B cell (primary cell): Measurements from ENCODE around the gene VIT. TPM values are rescaled to one million over a fixed set of nuclear protein-coding genes. Genes with fewer than 3 reads are reported as not detected.
"Not testable (repeated sequence)": the region's sequence is repeated elsewhere in the genome, so short reads cannot be mapped to it uniquely, and the experiment has no call there.

Experiments
- ATAC-seq: fragments of 200-7000 bp; cut with Tn5 transposase; one replicate; pipeline ENCODE4 v1.10.0; 2021; ENCODE audit warnings: low read depth, mild to moderate bottlenecking, moderate number of reproducible peaks, moderate library complexity
- CTCF ChIA-PET: fragments of 350-600 bp; sonication (Branson Sonifier 250); formaldehyde crosslinking; loops from one replicate; lab custom pipeline; 2021; ENCODE audit warnings: antibody characterized with exemption, inconsistent platforms; lab: Charles Lee
- POLR2A ChIA-PET: fragments of 350-600 bp; sonication (Branson Sonifier 250); formaldehyde crosslinking; loops from one replicate; lab custom pipeline; 2021; ENCODE audit warnings: antibody characterized with exemption; lab: Charles Lee
- DNase-seq: peaks from one replicate; pipeline ENCODE4 v3.0.0; 2013
- H2AFZ ChIP-seq: 2 replicates; pipeline ENCODE4 v1.6.1; 2012; ENCODE audit warnings: mild to moderate bottlenecking, low read depth, low read length; ENCODE audit not compliant: insufficient read depth, poor library complexity, severe bottlenecking
- H3K27ac ChIP-seq, 2 donors: 1 replicate in 1 of 2; 2 replicates in 1 of 2; pipeline ENCODE4 v1.5.1; 2012 to 2013; ENCODE audit warnings: low read length in 2 of 2, mild to moderate bottlenecking in 2 of 2, moderate library complexity in 1 of 2
- H3K27me3 ChIP-seq, 4 experiments: fragments of 200-600 bp in 1 of 4; sonication (generic) in 1 of 4; replicated peaks in 1 of 4; 1 replicate in 2 of 4; 2 replicates in 2 of 4; pipeline versions ENCODE4 v1.6.1 to v1.7.0; 2013 to 2016; ENCODE audit warnings: low read length in 3 of 4, mild to moderate bottlenecking in 2 of 4, mixed read lengths in 1 of 4, moderate library complexity in 1 of 4; ENCODE audit not compliant: insufficient read depth in 4 of 4, control insufficient read depth in 3 of 4; ENCODE audit errors: control extremely low read depth in 1 of 4
- H3K36me3 ChIP-seq, 2 experiments: replicated peaks in 1 of 2; 1 replicate in 1 of 2; 2 replicates in 1 of 2; pipeline versions ENCODE4 v1.6.1 to v1.7.1; 2013; ENCODE audit warnings: low read length in 1 of 2; ENCODE audit not compliant: insufficient read depth in 2 of 2, control insufficient read depth in 1 of 2; ENCODE audit errors: control extremely low read depth in 1 of 2, extremely low read depth in 1 of 2
- H3K4me1 ChIP-seq, 2 donors: fragments of 200-600 bp in 1 of 2; sonication (generic) in 1 of 2; 1 replicate in 1 of 2; 2 replicates in 1 of 2; pipeline versions ENCODE4 v1.5.1 to v1.6.1; 2013 to 2017; ENCODE audit warnings: low read length in 2 of 2; ENCODE audit not compliant: control insufficient read depth in 2 of 2, insufficient read depth in 2 of 2
- H3K4me2 ChIP-seq: replicated peaks from 2 replicates; pipeline ENCODE3; 2012; ENCODE audit warnings: mild to moderate bottlenecking, low read depth, low read length; ENCODE audit not compliant: poor library complexity, severe bottlenecking
- H3K4me3 ChIP-seq, 5 experiments: fragments of 200-600 bp in 1 of 5; sonication (generic) in 1 of 5; 1 replicate in 3 of 5; 2 replicates in 2 of 5; pipeline versions ENCODE4 v1.5.1 to v1.7.0; 2011 to 2016; ENCODE audit warnings: low read length in 4 of 5, mild to moderate bottlenecking in 4 of 5, low read depth in 2 of 5, control low read depth in 1 of 5, moderate library complexity in 1 of 5; ENCODE audit not compliant: insufficient read depth in 1 of 5; ENCODE audit errors: control extremely low read depth in 1 of 5, extremely low read depth in 1 of 5
- H3K79me2 ChIP-seq: fragments of 200-600 bp; sonication (generic); one replicate; pipeline ENCODE4 v1.6.0; 2016; ENCODE audit warnings: low read length; ENCODE audit not compliant: control insufficient read depth, insufficient read depth
- H3K9ac ChIP-seq: fragments of 200-600 bp; sonication (generic); 2 replicates; pipeline ENCODE4 v1.6.1; 2017; ENCODE audit warnings: mild to moderate bottlenecking, low read length, moderate library complexity
- H3K9me3 ChIP-seq, 3 donors: one replicate each; pipeline versions ENCODE4 v1.6.1 to v1.7.1; 2013; ENCODE audit warnings: low read length in 2 of 3; ENCODE audit not compliant: control insufficient read depth in 2 of 3, insufficient read depth in 1 of 3; ENCODE audit errors: control extremely low read depth in 1 of 3
- H4K20me1 ChIP-seq: 2 replicates; pipeline ENCODE4 v1.6.0; 2012; ENCODE audit warnings: mild to moderate bottlenecking, low read length; ENCODE audit not compliant: insufficient read depth, control insufficient read depth, poor library complexity, severe bottlenecking
- H3K27ac Mint-ChIP-seq: one replicate; pipeline ENCODE4 v1.8.0; 2021; ENCODE audit warnings: mixed read lengths
- H3K27me3 Mint-ChIP-seq: one replicate; pipeline ENCODE4 v1.8.0; 2021; ENCODE audit warnings: mixed read lengths
- H3K4me1 Mint-ChIP-seq: one replicate; pipeline ENCODE4 v1.8.0; 2021; ENCODE audit warnings: mixed read lengths
- H3K4me3 Mint-ChIP-seq: one replicate; pipeline ENCODE4 v1.8.0; 2021; ENCODE audit warnings: mixed read lengths
- H3K9me3 Mint-ChIP-seq: one replicate; pipeline ENCODE4 v1.8.0; 2022; ENCODE audit warnings: mixed read lengths; ENCODE audit not compliant: insufficient read depth
- CTCF ChIP-seq: fragments of 200-600 bp; IDR thresholded peaks from one replicate; pipeline ENCODE4 v1.8.0; 2022; ENCODE audit warnings: antibody characterized with exemption, mild to moderate bottlenecking
- EZH2 ChIP-seq: IDR thresholded peaks from 2 replicates; pipeline ENCODE4 v1.6.1; 2012; ENCODE audit warnings: borderline replicate concordance, low read depth, mild to moderate bottlenecking, moderate library complexity, low read length; ENCODE audit not compliant: insufficient read depth, poor library complexity, severe bottlenecking
- WGBS: methylation state at CpG from one replicate; pipeline ENCODE4 v1.1.5; 2013; ENCODE audit warnings: missing lambda C conversion rate; ENCODE audit not compliant: insufficient coverage; 5-methylcytosine and 5-hydroxymethylcytosine counted together
- intact Hi-C: fragments of 100-400 bp; cut with micrococcal nuclease; formaldehyde crosslinking; loops from one replicate; pipeline ENCODE4 v1.10.0; 2022
- polyA plus RNA-seq: library from polyadenylated mRNA; depleted of rRNA; stranded (reverse); fragments of >200 nt; gene quantifications from 2 replicates; pipeline ENCODE4 v1.2.3, GENCODE V29; 2012
- total RNA-seq, 2 donors: library from RNA; stranded (reverse); fragments of 120-200 nt in 1 of 2; gene quantifications; 1 replicate in 1 of 2; 2 replicates in 1 of 2; pipeline versions ENCODE4 v1.2.3 to v1.2.4, GENCODE V29; 2013 to 2022

VIT gene
- total and polyA plus RNA-seq, 2 donors (not counting 1 experiment from before 2014, with no cell fraction given): not detected

GRCh38 chr2:36824273-36824672 is 127.8 kb downstream of the VIT start:
- CTCF ChIA-PET: interaction anchor here (0.6 kb wide), 1 partner anchor 96 kb away, joined by 3 read pairs; no protein-coding TSS in a partner anchor
- DNase-seq (no peak), ATAC-seq (no peak)
- H3K27me3 ChIP-seq: no peaks in the 10 kb centered on the region
- no peak overlapping the region for H3K27ac Mint-ChIP-seq
- no peaks in the 10 kb centered on the region for H3K9me3 Mint-ChIP-seq
- no peak for TF ChIP-seq CTCF
- no peak for TF ChIP-seq EZH2
- no peaks in the 10 kb centered on the region for H4K20me1 ChIP-seq
- H3K36me3 ChIP-seq: no peaks in the 10 kb centered on the region
- H2AFZ ChIP-seq: no peak overlapping the region
- no peak overlapping the region for H3K9ac ChIP-seq
- WGBS: 85% methylated on average over 5 of the region's 7 CpGs
- no peak overlapping the region for H3K4me2 ChIP-seq
- no peak overlapping the region for H3K27ac ChIP-seq
- peaks cover 5% of the 10 kb centered on the region for H3K27me3 Mint-ChIP-seq
- no peak overlapping the region for H3K4me3 Mint-ChIP-seq
- H3K9me3 ChIP-seq: no peaks in the 10 kb centered on the region
- H3K4me3 ChIP-seq: no peak overlapping the region
- intact Hi-C loops: no loop called here
- POLR2A ChIA-PET: no interaction called here
- no peaks in the 10 kb centered on the region for H3K4me1 ChIP-seq
- H3K79me2 ChIP-seq: no peaks in the 10 kb centered on the region
- H3K4me1 Mint-ChIP-seq: no peaks in the 10 kb centered on the region

- H3K79me2 ChIP-seq, H3K9me3 ChIP-seq, H3K9ac ChIP-seq, ATAC-seq, H3K9me3 Mint-ChIP-seq, H3K27me3 ChIP-seq, H3K4me3 Mint-ChIP-seq, H3K4me3 ChIP-seq, H3K36me3 ChIP-seq, H3K27ac Mint-ChIP-seq, H3K4me1 Mint-ChIP-seq, intact Hi-C loops, H3K4me2 ChIP-seq, H3K27ac ChIP-seq, H2AFZ ChIP-seq, H3K4me1 ChIP-seq, H4K20me1 ChIP-seq, DNase-seq, H3K27me3 Mint-ChIP-seq, POLR2A ChIA-PET: not testable (repeated sequence)
- CTCF ChIA-PET: interaction anchor here (0.6 kb wide), 1 partner anchor 96 kb away, joined by 3 read pairs; no protein-coding TSS in a partner anchor
- 100% methylated on average over 2 of the region's 2 CpGs for WGBS
Observed at GRCh38 chr2:36824683-36825082, 128.2 kb downstream of the VIT start.
